Activated CD8-positive, alpha-beta memory T cell treated with anti-CD3 and anti-CD28 coated beads, Interleukin-2, amount 50 U/mL, for 24 hours (primary cell): Measurements from ENCODE around the gene PRKCD.

Source experiments
- DNase-seq: peaks from one replicate; pipeline ENCODE4 v3.0.0-alpha.2; 2020; ENCODE audit errors: extremely low read depth

The PRKCD gene

DNA sequence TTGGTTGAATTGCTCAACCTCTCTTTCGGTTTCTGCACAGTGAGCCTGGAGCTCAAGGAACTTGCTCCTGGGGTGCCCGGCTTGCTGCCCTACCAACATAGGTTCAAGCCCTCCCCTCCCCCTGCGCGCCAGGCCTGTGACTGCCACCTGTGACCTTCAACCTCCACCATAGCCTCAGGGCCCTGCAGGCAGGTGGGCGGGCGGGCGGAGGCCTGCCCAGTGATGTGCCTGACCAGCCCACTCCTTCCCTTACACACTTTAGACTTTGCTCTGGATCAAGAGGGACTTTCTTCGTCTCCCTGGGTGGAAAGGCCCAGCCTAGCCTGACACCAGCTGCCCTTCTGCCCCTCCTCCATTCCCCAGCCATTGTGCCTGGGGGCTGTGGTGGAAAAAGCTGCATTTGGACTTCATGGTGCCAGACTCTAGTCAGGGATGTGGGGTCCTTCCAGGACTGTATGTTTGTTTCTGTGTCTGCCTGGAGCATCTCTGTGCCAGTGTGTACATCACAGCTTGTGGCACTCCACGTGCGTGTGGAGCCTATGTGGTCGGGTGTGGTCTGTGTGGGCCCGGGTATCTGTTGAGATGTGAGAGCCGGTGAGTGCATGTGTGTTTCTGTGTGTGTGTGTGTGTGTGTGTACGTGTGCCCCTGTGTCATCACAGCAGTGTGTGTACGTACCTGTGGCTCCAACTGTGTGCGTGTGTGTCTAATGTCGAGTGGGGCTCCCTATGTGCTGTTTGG, 9.5 kb downstream of the PRKCD start:
- no peak for DNase-seq

DNA sequence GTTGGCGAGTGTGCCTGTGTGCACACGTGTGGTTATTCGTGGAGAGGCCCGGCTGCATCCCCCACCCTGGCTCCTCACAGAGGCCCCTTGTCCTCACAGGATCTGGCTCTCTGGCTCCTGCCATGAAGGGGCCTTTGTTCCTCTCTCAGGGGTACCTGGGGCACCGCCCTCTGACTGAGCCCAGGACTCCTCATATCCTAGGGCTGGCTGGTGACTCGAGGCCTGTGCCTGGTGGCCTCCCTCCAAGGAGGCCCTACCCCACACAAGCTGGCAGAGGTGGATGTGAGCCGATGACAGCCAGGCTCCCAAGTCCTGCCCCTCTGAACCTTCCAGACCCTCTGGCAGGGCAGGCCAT, 10.0 kb downstream of the PRKCD start:
- no peak for DNase-seq

DNA sequence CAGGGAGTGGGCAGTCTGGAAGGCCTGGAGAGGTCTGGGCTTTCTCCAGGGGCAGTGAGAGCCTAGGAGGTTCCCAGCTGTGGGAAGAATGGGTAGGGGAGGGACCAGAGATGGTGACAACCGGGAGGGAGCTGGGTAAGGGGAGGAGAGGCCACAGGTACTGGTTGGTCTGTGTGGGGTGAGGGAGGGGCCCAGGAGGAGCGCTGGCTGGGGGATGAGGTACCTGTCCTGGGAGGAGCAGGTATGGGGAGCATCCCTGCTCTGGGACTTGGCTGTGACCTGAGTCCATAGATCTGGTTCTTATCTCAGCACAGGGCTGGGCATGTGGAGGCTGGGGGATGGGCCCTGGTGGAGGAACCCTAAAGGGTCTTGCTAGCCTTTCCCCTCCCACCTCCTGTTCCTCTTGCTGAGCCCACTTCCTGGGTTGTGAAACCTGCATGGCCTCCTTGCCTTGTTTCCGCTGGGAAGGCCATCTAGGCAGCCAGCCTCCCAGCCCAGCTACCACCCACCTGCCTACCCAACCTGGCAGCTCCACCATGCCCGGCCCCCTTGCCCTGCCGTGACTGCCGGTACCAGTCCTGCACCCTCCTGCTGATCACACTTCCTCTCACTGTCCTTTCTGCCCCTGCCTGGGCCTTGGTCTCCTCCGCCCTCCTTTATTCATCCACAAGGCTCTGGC, 11.0 kb downstream of the PRKCD start:
- no peak for DNase-seq

DNA sequence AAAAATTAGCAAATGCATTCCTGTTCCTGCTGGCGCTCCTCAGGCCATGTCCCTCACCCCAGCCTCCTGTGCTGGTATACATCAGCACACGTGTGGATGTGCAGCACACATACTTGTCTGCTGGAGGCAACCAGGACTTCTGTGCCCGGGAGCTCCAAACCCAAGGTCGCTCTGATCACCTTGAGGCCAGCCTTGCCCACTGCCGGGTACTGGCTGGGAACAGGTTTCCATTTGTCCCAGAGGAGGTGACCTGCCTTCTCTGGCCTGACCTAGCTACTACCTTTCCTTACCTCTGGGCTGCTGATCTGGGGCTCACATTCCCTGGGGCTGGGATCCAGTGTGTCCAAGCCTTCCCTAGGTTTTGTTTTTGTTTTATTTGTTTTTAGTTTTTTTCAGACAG, 12.1 kb downstream of the PRKCD start:
- no peak for DNase-seq

DNA sequence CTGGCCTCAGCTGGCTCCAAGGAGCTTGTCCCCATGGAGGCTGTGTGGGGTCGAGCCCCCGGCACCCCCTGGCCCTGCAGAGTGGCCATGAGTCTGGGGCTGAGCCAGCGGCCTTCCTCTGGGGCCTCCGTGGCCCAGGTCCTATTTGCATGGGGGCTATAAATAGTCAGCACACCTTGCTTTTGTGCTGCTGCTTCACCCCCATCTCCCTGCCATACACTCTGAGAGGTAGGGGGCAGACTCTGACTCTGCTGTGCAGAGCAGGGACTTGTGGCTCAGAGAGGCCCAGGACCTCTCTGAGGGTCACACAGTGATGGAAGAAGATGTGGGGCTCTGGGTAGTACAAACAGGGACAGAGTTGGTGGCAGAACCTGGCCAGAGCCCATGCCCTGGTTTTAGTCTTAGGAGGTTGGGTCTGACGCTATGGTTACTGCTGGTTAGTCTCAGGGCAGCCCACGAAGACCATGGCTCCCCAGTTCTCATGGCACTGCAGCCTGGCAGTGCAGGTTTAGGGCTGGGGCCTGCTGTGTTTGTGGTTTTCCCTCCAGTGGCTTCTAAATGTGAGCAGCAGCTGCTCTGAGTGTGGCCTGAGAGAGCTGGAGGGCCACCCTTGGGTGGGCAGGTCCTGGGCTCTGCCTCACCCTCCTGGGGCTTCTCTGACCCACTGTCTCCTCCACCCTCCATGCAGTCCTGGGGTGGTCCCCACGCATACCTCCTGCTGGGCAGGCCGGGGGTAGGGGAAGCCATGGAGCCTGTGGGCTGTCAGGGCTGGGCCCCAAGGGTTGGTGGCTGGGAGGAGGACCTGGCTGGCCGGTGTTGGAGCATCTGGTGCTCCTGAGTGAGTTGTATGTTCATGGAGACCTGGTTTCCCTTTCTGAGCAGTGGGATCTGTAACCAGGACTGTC, 13.6 kb downstream of the PRKCD start:
- no peak for DNase-seq

DNA sequence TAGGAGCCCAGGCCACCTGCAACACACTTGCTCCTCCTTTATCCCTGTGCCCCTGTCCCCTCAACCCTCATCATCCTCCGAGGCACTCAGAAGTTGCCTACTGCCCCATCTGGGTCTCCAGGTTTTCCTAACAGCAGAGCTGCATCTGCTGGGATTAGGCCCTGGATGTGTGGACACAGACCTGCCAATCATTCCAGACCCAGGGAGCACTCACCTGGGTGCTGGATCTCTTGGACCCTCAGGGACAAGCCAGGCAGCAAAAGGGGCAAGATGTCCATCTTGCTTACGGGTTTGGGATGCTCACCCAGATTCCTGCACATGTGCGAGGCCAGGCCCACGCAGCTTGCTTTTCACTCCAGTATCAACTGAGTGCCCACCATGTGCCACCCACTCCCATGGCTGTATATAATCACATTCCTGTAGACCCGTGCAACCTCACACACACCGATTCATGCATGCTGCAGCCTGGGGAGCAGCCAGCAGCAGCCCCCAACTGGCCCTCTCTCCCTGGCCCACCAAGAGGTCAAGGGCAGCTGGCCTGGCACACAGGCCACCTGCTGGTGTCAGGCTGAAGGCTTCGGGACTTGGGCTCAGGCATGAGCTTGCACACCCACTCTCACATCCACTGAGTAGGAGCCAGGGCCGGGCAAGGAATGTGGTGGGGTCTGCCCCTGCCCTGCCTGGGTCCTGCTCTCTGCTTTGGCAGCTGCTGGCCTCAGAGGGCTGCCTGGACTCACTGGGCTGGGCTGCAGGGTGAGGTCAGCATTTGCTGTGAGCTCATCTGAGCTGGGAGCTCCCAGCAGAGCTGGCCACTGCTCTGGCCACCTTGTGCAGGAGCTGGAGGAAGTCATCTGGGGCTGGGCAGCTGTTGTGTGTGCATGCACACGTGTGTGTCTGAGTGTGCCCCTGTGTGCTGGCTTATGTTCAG, 14.9 kb downstream of the PRKCD start:
- DNase-seq = no peak

DNA sequence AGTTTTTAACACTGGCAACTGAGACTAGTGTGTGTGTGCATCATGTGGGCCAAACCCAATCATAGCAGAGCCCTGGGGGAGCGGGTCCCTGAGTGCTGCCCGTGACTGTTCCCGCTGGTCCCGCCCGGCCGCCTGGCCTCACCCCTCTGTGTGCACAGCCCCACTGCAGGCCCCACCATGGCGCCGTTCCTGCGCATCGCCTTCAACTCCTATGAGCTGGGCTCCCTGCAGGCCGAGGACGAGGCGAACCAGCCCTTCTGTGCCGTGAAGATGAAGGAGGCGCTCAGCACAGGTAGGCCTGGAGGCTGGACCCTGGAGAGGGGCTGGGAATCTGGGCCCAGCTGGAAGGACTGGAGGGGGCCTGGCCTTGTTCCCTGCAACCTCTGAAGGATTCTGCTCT, 17.2 kb downstream of the PRKCD start:
- DNase-seq = no peak

DNA sequence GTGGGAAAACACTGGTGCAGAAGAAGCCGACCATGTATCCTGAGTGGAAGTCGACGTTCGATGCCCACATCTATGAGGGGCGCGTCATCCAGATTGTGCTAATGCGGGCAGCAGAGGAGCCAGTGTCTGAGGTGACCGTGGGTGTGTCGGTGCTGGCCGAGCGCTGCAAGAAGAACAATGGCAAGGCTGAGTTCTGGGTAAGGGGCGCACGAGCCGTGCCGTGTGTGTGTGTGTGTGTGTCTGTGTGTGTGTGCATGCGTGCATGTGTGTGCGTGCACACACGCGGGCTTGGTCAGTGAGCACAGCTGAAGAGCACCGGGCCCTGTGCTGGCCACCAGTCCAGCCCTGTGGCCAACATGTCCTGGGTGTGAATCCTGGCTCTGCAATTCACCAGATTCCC, 18.6 kb downstream of the PRKCD start:
- no peak for DNase-seq

DNA sequence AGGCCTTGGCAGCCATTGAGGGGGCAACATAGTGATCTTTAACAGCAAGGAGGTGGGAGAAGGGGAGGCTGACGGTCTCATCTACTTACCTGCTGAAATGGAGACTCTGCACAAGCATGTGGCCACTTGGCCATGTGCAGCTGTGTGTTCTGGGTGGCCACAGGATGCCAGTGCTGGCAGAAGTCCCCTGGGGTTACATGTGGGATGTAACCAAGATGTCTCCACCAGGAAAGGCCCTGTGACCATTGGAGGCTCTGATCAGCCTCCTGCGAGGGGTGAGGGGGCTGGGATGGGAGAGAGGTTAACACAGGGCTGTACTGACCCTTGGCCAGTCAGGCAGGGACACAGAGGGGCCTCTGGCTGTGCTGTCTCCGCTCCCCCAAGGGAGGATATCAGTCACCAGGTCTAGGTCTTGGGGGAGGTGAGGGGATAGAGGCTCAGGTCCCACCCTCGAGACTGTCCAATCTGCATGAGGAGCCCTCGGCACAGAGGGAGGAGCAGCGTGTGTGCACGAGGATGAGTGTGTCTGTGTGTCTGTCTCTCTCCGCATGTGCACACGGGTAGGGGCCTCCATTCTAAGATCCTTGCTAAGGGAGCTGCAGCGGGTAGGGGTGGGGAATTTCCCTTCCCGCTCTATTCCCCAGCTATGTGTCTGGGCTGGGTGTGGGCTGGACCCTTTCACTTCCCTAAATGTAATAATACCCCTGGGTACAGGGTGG, 19.5 kb downstream of the PRKCD start:
- no peak for DNase-seq

DNA sequence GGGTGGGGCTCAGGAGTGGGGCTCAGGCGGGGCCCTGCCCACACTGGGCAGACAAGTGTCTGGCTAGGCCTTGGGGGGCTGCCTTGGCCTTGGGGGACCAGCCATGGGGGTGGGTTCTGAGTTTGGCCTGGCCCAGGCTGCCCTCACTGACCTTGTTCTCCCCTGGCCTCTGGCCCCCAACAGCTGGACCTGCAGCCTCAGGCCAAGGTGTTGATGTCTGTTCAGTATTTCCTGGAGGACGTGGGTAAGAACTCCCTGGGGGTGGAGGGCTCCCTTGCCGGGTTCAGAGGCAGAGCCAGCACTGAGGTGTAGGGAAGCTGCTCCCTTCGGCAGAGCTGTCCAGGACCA, 20.0 kb downstream of the PRKCD start:
- no peak for DNase-seq

DNA sequence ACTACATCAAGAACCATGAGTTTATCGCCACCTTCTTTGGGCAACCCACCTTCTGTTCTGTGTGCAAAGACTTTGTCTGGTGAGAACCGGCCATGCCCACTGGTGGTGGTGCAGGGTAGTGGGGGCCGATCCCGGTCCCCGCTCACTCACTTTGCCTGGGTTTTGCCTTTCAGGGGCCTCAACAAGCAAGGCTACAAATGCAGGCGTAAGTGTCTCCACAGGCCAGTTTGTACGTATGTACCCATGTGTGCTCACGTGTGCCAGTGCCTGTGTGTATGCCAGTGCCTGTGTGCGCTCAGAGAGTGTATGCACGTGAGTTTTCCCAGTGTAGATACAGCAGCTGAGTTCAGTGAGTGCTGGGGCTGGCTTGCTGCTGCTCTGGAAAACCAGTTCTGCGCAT, 20.5 kb downstream of the PRKCD start:
- DNase-seq = no peak

DNA sequence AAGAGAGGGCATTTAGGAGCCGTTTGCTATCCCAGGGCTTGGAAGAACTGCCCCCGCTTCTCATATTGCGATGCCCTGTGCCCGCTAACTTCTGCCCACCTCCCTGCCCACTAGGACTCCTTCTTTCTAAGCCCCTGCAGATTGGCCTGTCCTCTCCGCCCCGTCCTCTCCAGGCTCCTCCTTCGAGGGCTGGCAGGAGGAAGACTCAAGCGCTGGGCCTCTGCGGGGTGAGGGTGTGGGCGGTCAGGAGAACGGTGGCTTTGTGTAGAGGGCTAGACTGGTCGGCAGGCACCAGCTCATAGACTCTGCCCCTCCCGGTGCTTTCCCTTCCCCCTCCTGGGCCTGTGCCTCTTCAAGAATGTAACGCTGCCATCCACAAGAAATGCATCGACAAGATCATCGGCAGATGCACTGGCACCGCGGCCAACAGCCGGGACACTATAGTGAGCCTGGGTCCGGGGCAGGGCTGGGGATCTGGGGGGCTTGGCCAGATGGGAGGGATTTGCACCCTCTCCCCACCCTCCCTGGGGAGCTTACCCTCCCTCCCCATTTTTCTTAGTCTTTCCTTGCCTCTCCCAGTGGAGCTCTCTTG, 21.9 kb downstream of the PRKCD start:
- no peak for DNase-seq

DNA sequence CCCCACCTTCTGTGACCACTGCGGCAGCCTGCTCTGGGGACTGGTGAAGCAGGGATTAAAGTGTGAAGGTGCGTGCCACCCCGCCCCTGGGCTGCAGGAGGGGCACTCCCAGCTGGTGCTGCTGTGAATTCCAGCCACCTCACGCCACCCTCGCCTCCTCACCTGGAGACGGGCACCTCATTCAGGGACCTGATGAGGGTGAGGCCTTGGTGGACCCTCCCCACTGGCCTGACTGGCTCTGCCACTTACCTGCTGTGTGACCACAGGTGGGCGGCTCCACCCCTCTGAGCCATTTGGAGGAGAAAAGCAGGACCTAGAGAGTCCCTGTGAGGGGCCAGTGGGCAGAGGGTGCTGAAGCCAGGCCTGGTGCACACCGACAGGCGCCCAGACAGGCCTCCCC, 22.5 kb downstream of the PRKCD start:
- DNase-seq = no peak

DNA sequence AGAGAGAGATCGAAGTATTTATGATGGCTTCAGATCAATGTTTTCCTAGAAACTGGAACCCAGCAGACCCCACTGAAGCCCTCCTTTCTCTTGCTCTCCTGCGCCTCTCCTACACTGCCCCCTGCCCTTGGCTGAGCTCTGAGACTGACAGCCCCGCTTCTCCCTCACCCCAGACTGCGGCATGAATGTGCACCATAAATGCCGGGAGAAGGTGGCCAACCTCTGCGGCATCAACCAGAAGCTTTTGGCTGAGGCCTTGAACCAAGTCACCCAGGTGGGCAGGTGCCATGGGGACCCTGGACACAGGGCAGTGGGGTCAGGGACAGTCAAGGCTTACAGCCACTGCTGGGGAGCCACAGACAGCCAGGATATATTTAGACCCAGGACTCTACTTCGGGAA, 23.7 kb downstream of the PRKCD start:
- DNase-seq = no peak

DNA sequence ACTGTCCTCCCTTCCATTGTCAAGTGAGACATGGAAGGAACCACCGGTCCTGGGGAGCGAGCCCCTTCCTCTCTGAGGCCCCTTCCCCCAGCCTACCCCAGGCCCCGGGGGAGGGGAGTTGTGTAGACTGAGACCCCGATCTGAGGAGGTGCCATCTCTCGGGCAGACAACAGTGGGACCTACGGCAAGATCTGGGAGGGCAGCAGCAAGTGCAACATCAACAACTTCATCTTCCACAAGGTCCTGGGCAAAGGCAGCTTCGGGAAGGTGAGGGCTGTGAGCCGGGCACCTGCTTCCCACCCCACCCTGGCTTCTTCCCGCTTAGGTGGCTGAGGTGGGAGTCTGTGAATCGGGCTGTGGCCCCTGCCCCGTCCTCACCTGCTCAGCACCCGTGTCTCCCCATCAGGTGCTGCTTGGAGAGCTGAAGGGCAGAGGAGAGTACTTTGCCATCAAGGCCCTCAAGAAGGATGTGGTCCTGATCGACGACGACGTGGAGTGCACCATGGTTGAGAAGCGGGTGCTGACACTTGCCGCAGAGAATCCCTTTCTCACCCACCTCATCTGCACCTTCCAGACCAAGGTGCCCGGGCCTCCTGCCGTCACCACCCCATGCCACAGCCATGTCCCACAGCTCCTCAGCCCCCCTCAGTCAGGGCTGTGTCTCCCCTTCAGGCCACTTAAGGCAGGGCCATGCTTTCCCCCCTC, 24.9 kb downstream of the PRKCD start:
- no peak for DNase-seq

DNA sequence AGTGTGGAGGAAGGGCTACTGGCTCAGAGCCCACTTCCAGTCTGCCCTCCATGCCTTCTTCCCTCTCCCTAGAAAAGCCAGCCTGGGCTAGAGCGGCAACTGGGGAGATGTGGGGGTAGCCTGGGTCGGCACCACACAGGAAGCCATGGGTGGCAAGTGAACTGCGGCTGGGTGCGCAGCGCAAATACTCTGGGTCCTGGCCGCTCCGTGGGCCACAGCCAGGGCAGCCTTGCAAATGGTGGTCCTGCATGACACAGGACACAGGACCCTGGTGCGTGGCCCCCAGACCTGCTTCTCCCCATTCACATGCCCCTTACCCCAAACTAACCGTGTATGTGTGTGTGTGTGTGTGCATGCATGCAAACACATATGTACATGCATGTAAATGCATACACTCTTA, 25.7 kb downstream of the PRKCD start:
- no peak for DNase-seq

DNA sequence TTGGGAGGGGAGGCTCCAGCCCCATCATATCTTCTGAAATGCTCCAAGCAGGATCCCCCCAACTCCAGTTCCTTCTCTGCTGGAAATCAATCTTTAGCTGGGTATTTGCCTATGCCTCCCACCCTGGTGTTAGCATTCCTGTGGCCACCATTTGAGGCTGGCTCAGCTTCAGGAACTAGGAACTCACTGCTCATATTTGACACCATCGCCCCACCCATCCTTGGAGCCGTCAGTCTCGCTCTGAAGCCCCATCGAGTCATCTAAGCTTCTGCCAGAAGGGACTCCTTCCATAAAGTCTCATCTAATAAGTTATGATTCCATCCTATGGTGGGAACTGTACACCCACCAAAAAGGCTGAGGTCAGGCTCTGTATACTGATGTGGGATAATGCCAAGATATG, 26.4 kb downstream of the PRKCD start:
- DNase-seq = no peak

DNA sequence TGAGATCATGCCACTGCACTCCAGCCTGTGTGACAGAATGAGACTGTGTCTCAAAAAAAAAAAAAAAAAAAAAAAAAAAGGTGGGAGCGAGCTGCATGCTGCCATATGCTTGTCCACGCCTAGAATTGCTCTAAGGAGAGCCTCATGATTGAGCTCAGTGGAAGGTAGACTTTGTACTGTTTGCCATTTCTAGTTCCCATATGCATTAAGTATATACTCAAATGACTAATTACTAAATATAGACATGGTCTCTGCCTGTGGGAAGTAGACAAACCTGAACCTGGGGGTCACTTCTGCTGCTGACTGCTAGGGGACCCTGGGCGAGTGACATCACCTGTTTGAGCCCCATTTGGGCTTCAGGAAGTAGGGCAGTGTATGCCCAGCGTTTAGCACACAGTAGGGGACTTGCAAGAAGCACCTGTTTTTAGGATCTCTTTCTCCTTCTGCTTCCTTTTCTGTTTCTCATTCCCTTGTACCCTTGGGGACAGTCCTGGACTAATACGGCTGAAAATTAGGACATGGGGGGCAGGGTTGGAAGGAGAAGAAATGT, 27.2 kb downstream of the PRKCD start:
- no peak for DNase-seq

DNA sequence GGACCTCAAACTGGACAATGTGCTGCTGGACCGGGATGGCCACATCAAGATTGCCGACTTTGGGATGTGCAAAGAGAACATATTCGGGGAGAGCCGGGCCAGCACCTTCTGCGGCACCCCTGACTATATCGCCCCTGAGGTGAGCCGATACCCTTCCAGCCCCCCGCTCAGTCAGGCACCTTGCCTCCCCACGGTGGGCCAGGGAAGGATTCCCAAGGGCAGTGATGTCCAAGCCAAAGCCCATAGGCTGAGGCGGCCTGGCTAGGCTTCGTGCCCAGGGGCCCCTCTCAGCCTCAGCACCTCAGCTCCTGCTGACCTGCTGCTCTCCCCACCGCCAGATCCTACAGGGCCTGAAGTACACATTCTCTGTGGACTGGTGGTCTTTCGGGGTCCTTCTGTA, 27.7 kb downstream of the PRKCD start:
- DNase-seq = no peak

DNA sequence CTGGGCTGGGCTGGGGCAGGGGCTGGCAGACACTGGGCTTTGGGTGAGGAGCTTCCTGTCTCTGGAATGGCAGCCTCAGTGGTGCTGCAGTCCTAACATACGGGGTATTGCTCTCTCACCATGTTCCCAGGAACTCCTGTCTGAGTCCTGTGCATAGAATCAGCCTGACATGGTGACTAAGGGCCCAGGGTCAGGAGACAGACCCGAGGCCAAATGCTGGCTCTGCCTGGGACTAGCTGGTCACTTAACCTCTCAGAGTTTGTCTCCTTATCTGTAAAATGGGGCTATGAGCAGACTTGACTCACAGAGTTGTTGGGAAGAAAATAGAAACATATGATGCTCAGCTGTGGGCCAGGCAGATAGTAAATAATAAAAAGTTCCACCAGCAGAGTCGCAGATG, 28.3 kb downstream of the PRKCD start:
- DNase-seq = no peak
